Measurements from ENCODE around the gene VWC2. TPM values are rescaled to one million over a fixed set of nuclear protein-coding genes. Genes with fewer than 3 reads are reported as not detected.

VWC2 gene
- polyA plus RNA-seq, 10 donors = 0.07 to 0.22 (median 0.12) TPM

DNA sequence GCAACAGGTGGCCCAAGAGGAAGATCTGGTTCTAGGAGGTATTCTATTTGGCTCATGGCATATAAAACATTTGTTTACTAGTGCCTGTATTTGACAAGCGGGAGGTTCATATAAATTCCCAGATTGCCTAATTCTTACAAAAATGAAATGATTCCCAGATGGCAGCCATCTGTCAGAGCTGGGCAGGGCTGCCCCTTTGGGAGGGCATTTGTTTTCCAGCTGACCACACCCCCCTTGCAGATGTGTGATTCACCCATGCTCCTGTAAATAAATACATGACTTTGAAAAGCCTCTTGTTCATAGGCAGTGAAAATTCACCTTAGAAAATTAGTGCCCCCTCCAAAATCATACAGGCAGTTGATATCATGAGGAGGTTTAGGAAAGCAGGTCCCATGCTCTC, 8.6 kb downstream of the VWC2 start:
- DNase-seq = no peak

GRCh38 chr7:49783446-49783845, 10.0 kb downstream of the VWC2 start:
- DNase-seq = peak in 2 of 3 donors; percentile 24 to 28

- DNase-seq = no peak
Observed at GRCh38 chr7:49787980-49788379, 14.5 kb downstream of the VWC2 start.

DNA sequence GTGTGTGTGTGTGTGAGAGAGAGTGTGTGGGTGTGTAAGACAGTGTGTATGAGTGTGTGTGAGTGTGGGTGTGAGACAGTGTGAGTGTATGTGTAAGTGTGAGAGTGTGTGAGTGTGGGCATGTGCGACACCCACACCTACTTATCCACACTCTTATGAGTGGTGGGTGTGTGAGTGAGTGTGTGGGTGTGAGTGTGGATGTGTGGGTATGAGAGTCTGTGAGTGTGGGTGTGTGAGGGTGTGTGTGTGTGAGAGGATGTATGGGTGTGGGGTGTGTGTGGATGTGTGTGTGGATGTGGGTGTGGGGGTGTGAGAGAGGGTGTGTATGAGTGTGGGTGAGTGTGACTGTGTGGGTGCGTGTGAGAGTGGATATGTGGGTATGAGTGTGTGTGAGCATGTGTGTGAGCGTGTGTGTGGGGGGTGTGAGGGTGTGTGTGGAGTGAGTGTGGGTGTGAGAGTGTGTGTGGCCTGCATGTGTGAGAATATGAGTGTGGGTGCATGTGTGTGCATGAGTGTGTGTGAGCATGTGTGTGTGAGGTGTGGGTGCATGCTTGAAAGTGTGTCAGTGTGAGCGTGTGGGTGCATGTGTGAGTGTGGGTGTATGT, 15.1 kb downstream of the VWC2 start:
- no peak for DNase-seq

DNA sequence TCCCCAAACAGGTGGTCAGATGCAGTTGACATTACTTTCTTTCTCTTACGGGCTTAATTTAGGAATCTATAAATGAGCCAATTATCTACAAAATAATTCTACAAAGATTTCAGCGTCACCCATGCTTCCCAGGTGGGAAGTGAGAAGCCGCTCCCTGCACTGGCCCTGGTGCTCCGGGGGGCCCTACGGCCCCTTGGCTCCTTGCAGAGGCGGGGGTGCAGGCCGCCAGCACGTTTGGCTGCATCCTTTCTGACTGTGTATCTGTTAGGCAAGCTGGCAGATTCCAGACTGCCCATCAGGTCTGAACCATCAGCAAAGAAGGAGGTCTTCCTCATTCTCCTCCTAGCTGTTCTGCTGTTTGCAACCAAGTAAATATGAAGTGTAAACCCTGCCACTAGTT, 16.3 kb downstream of the VWC2 start:
- no peak for DNase-seq

GRCh38 chr7:49790209-49790608, 16.8 kb downstream of the VWC2 start:
- no peak for DNase-seq

DNA sequence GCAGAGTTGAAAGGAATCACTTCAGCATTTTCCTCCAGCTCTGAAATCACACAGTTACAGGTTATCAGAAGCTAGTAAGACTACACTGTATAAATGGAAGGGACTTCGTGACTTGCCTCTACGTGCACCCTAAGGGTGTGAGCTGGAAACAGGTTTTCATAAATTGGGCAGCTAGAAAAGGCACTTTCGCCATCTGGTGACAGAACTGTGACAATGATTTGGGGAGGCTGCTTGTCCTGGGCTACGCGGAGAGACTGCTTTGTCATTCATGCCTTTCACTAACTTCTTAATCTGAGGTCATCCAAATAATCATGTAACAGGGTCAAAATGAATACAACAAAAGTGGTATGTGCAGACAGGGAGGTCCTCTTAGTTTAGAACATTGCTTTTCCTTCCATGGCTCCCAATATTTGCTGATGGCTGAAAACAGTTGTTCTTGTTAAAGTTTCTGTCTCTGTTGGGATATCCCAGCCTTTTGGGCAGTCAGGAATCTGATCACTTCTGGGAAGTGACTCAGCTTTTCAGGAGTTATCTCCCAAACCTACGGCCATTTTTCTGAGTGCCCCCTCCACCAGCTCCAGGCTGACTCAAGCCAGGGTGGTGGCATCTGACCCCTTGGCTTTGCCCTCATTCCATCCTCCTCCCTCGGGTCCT, 17.8 kb downstream of the VWC2 start:
- DNase-seq = peak in 2 of 3 donors; percentile 27 to 50

GRCh38 chr7:49797987-49798660, 24.7 kb downstream of the VWC2 start:
- DNase-seq = no peak

GRCh38 chr7:49800031-49800430, 26.6 kb downstream of the VWC2 start:
- no peak for DNase-seq

GRCh38 chr7:49802600-49802999, 29.2 kb downstream of the VWC2 start:
- no peak for DNase-seq

DNA sequence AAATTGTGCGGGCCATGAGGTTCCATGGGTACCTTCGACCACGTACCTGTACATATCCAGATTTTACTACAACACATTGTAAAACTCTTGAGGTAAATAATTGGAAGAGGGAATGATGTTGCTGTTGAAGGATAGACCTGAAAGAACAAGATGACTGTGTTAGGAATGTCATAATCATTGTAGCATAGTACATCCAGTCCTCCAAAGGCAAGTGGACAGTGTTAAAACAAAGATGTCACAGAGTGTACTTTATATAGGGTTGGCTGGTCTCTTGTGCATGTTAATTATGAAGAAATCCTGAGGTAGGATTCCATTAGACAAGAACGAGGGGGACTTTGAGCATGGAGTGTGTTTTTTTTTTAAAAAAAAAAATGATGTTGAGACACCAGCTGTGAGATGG, 30.4 kb downstream of the VWC2 start:
- DNase-seq = no peak

- DNase-seq = no peak
Observed at GRCh38 chr7:49805371-49806007, 32.1 kb downstream of the VWC2 start.

DNA sequence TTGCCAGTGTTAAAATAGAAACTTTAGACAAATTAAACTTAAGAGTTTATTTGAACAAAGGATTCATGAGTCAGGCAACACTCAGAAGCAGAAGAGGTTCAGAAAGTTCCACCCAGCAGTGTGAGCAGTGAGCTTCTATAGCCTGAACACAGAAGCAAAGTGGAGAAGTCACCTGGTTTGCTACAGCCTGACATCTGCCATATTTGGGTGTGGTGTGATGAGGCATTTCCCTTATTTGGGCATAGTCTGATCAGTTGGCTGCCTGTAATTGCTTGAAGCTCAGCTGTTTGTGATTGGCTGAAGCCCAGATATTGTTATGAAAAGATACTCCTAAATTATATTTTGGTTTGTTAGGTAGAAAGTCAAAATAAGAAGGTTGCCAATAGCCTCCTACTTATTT, 39.1 kb downstream of the VWC2 start:
- DNase-seq = no peak

DNA sequence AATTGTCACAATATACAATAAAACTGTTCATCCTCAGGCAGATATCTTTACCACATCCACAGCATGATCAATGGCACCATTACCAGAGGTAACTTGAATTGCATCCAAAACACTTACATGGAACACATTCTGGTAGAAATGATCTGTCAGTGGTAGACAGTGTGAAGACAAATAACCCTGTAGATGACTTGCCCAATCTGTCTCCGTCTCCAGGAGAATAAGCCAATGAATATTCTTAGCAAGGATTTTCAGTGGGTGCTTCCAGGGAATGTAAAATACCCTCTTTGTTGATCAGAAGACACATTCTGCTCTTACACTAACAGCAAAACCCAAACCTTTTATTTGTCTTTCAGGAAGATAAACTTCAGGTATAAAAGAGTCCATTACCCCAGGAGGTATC, 43.8 kb downstream of the VWC2 start:
- DNase-seq = no peak

DNA sequence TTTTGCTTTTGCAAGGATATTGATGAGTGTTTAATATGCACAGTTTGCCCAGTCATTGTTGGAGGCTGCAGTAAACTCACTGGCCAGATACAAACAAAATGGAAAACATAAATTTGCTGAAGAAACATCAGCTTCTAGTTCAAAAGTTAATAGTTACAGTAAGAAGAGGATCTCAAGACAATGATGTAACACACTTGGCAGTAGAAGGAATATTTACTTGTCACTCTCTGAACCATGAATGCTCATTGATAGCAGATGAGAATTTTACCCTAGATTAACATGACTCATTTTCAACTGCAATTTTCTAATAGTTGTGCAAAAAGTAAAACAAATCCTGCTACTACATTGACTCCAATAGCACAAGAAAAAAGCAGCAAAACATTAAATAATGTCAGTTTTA, 47.7 kb downstream of the VWC2 start:
- DNase-seq = peak; percentile 10 to 25 (median 15)

GRCh38 chr7:49822856-49823255, 49.4 kb downstream of the VWC2 start:
- DNase-seq = no peak

DNA sequence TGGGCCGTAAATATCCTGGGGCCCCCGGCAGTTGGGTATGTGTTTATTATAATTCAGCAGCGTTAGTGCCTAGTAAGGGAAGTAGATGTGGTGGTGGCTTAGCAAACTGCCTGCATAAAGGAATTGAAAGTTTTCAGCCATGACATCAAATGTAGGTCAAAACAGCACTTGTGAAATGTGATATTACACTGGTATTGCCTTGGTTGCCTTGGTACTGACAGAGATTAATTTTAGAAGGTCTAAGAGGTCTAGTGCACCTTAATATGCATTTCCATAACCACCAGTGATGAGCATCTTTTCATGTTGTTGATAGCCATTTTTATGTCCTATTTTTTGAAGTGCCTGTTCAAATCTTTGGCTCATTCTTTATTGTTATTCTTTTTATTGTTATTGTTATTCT, 50.1 kb downstream of the VWC2 start:
- no peak for DNase-seq

- no peak for DNase-seq
Observed at GRCh38 chr7:49839863-49840645, 66.6 kb downstream of the VWC2 start.

GRCh38 chr7:49840751-49841405, 67.4 kb downstream of the VWC2 start:
- DNase-seq = peak in 2 of 3 donors; percentile 8 to 24

- DNase-seq = no peak
Observed at GRCh38 chr7:49845626-49846025, 72.2 kb downstream of the VWC2 start.

DNA sequence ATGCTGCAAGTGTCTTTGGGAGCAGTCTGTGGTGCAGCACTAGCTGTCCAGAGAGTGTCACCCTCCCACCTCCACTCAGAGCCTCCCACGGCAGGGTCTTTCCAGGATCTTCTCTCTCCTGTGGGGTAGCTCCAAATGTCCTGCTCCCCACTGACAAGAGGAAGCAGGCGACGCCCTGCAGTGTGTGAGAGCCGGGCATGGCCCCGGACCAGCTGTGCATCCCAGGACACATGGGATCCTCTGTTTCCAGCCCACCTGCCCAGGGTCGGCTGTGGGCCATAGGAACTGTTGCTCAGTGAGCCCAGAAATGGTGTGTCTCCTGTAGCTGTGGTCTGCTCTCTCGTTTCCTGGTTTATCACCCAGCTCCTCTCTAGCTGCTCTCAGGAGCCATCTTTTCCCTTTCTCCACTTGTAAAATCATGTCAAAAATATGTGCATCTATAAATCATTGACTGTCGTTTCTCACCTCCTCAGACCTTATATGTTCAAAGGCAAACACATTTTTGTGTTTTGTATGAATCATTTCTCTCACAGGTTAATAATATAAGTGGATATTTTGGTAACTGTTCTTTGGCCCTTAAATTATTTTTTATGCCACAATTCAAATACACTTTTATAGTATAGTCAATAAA, 74.9 kb downstream of the VWC2 start:
- DNase-seq = no peak
